Stromal cell of bone marrow (primary cell): ENCODE data around the gene BANP.
A peak's percentile ranks its signal among the peaks of the same experiment; 100 is the strongest.
"Not testable (repeated sequence)": the region's sequence is repeated elsewhere in the genome, so short reads cannot be mapped to it uniquely, and the experiment has no call there.

Source experiments
- DNase-seq: peaks from one replicate; pipeline ENCODE4 v3.0.0-alpha.2; 2012; ENCODE audit warnings: low read depth

BANP gene

DNA sequence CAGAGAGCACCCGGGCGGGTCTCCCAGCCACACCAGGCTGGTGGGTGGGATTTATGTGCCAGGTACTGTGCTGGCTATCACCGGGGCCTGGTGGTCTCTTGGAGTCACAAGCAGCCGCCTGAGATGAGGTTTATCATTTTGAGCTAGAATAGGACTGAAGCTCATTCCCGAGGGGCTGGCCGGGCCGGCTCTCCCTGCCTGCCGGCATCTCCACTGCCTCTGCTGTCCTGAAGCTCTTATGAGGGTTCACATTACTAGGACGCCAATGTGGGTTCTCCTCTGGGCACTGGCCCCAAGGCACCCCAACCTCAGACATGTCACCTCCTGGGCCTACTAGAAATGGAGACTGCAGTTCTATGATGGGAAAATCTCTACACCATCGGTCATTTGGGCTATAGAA lies 137.4 kb downstream of the BANP start:
- DNase-seq = not testable (repeated sequence)

DNA sequence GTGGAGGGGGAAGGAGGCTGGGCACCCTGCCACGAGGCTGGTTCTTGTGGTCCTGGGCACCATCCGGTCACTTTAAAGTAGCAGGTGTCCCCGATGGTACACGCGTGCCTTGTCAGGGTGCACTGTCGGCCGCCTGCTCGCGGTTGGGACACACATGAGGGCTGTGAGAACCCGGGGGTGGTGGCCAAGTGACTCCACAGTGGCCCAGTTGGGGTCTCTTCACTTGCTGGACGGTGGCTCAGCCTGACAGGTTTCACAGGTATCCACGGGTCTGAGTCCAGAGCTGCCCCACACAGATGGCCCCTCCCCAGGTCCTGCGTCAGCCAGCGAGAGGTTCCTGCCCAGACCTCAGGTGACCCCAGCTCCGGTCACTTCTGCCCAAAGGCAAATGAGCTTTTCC lies 137.8 kb downstream of the BANP start:
- DNase-seq = not testable (repeated sequence)

DNA sequence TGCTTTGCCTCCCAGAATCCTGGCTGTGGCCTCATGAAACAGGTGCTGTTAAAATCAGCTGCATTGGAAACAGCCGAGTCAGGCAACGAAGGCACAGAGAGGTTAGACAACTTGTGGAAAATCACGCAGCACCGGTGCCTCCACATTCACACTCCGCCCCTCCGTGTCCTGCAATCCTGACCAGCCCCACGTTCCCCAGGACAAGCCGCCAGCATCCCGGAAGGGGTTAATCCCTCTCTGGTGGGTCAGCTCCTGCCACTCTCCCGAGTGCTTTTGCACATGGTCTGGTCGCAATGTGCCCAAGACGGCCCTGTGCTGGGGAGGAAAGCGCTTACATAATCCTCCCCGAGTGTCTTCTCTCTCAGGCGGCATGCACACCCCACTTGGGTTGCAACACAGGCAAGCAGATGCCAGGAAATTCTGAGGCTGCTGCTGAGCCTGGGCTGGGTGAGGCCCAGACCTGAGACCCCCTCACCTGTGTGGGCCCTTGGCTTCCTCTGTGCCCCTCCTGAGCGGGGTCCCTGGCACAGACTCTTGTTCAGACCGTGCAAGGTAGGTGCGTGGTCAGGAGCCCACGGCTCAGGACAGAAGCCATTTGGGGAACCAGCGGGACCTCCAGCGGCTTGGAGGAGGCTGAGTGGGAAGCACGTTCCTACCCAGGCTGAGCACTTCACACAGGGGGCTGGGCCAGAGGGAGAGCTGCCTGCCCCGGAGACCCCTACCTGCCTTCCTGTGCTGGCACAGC lies 138.6 kb downstream of the BANP start:
- peak; percentile 9 for DNase-seq

GRCh38 chr16:88090377-88091175 lies 139.3 kb downstream of the BANP start:
- DNase-seq = not testable (repeated sequence)

DNA sequence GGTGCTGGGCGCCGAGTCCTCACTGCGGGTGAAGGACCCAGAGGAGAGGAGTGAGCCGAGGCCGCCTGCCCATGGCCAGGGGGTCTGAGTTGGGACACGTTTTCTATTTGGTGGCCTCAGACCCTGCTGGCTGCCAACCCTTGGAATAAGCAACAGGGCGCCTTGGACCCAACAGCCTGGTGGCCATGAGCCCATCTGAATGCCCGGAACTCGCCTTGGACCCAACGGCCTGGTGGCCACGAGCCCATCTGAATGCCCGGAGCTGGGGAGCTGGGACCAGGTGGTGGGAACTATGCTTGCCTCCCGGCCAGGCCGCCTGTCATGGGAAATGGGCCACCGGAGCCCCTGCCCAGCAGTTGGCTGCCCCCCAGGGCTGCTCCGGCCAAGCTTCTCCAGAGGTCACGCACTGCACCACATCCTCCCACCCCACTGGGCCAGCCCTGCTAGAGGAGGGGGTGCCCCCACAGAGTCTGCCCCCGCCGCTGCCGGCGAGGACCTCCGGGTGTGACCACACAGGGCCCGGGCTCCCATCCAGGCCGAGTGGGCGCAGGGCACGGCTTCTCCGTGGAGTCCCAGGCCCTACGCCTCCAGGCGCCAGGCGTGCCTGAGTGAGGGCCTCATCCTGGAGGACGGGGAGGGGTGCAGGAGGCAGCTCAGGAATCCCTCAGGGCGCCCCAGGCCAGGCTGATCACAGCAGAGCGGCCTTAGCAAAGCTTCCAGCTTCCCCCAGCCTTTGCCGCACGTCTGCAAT lies 140.2 kb downstream of the BANP start:
- not testable (repeated sequence) for DNase-seq

GRCh38 chr16:88091972-88092302 lies 140.7 kb downstream of the BANP start:
- not testable (repeated sequence) for DNase-seq

DNA sequence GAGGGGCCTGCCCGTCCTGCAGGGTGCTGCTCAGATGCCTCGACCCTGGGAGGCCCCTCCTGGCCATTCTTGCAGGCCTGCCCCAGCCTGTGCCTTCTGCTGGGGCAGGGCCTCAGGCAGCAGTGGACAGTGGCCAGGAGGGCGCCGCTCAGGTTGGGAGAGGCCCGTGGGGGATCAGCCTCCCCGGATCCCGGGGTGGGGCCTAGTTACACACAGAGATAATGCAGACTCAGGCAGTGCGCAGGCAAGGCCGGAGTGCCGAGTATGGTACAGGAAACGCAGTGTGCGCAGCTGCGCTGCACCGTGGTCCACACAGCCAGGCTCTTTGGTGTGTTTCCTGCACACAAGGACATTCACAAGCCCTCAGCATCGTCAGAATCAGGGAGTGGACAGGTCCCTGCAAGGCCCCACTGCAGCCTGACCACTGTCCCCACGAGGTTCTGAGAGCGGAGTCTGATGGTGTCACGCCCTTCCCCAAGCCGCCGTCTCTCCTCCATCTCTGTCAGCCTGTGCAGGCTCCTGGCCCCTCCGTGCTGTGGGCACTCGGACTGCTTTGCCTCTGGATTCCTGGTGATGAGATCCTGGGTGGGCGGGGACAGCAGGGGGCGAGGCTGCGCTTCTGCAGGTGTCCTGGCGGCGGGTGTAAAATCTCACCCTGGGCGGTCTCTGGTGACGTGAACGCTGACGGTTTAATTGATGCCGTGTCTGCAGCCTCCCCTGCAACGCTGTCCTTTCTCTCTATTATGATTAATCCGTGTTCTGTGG lies 141.7 kb downstream of the BANP start:
- DNase-seq = not testable (repeated sequence)

DNA sequence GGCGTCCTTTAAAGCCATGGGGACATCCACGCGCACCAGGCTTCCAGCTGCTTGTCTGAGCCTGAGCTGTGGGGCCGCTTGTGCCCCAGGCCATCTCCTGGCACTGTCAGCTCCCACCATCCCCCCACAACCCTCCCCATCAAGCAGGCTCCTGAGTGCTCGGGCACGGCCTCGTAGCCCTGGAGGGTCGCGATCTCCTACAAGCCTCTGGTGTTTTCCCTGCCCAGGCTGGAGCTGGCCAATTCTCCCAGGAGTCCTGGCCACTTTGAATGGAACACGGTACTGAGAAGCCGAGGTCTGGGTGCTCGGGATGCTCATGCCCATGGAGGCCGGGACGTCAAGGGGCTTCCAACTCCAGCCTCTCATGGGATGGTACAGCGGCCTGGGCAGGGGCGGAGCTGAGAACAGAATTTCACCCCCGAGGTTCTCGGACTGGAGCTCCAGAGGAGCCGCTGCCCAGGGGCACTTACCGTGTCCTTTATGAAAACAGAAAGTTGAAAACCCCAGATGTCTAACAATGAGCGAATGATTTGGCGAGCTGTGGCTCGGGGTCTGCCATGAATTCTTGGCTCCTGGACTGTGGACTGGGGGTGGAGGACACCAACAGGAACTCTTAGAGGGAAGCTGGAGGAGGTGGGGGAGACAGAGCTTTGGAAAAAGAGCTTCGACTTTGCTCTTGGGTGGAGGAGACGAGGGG lies 142.5 kb downstream of the BANP start:
- not testable (repeated sequence) for DNase-seq

GRCh38 chr16:88094253-88094575 lies 143.0 kb downstream of the BANP start:
- not testable (repeated sequence) for DNase-seq

GRCh38 chr16:88094900-88095299 lies 143.7 kb downstream of the BANP start:
- DNase-seq = not testable (repeated sequence)

DNA sequence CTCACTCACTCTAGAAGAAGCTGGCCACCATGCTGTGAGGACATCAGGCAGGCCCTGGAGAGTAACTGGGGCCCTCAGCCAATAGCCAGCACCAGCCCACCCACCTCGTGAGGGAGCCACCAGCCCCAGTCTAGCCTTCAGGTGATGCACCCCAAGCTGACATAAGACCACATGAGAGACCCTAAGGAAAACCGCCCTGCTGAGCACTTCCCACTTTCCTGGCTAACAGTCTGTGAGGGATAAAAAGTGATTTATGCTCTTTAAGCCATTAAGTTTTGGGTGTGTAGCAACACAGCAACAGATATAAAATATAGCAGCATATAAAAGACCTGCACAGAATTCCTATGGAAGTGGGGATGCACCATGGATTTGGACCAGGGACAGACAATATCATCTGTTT lies 145.4 kb downstream of the BANP start:
- DNase-seq = not testable (repeated sequence)

GRCh38 chr16:88098731-88099562 lies 147.7 kb downstream of the BANP start:
- DNase-seq = peak; percentile 40

GRCh38 chr16:88099563-88099890 lies 148.3 kb downstream of the BANP start:
- DNase-seq = no peak

- DNase-seq = not testable (repeated sequence)
Observed at GRCh38 chr16:88099956-88100355, 148.7 kb downstream of the BANP start.

DNA sequence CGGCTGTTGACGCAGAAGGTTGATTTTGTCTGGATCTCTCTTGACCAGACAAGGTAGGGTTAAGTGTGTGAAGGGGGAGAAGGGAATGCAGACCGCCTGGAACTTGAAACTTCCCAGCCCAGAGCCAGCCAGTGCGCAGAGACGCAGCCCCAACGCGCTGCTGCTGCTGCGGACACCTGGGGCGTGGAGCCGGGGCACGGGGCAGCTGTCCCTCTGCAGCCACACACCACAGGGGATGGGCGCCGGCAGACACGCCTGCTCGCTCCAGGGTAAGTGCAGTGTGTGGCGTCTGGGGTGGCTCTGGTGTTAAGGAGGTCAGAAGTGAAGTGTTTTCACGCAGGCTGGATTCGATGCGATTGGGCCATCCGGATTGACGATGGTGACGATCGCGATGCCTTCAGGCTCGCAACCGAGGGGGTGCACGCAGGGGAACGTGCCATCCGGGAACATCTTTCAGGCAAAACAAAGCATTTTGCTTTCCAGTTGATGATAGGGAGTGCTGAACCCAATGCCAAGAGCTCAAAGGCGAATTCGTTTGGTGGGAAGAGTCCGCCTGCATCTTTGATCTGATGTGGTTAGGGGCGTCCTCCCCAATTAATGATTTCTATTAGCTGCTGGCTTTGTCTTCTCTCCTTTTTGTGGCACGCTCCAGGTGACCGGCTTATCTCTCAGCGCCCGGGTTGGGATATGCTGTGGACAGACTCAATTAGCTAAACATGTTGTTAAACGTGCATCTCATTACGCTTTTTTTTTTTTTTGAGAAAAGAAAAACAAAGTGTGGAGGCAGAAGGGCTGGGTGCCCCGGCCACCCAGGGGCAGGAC lies 149.8 kb downstream of the BANP start:
- not testable (repeated sequence) for DNase-seq

GRCh38 chr16:88101623-88102105 lies 150.4 kb downstream of the BANP start:
- DNase-seq = not testable (repeated sequence)

DNA sequence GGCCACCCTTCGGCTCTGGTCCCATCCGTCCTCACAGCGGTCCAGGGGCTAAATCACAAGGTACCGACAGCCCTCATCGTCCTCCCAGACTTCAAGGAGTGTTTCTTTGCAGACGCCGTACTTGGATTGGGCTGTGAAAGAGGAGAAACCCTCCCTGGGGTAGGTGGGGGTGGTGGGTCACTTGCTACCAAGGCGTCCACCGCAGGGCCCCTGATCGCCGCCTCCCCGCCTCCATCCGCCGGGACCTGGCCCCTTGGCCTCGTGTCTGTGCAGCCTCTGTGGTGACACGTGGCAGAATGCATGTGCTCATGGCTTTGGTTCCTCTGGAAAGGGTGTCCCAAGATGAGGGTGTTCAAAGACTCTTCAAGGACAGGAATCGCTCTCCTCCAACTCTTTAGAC lies 151.4 kb downstream of the BANP start:
- no peak for DNase-seq

DNA sequence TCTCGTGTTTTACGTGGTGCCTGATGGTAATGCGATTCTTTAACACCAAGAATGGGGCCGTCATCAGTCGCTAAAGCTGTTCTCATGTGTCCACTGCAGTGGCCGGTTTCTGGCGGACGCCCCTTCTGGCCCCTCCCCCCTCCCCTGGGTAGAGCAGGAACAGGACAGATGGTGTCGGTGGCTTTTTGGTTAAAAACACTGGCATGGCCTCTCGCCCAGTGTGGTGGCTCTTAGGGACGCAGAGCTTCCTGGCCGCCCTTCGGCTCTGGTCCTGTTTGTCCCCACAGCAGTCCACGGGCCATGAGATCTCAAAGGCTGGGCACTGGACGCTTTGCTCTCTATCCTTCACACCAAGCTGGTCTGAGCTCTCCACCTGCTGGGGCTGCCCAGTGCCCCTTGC lies 151.8 kb downstream of the BANP start:
- no peak for DNase-seq

- no peak for DNase-seq
Observed at GRCh38 chr16:88103581-88104188, 152.5 kb downstream of the BANP start.
